Ishikawa (cell line): ENCODE data around the gene AGBL2.

Experiments used
- CEBPB ChIP-seq: IDR thresholded peaks from 2 replicates; pipeline ENCODE4 v1.6.1; 2012
- CREB1 ChIP-seq: IDR thresholded peaks from 2 replicates; pipeline ENCODE4 v1.6.1; 2012; ENCODE audit warnings: low read depth
- EGR1 ChIP-seq: IDR thresholded peaks from 2 replicates; pipeline ENCODE4 v1.6.1; 2012
- EP300 ChIP-seq: IDR thresholded peaks from 2 replicates; pipeline ENCODE4 v1.6.1; 2012; ENCODE audit warnings: borderline replicate concordance
- FOXM1 ChIP-seq: IDR thresholded peaks from 2 replicates; pipeline ENCODE4 v1.6.1; 2012; ENCODE audit warnings: low read depth, borderline replicate concordance
- MAX ChIP-seq: IDR thresholded peaks from 2 replicates; pipeline ENCODE4 v1.6.1; 2012
- NFIC ChIP-seq: IDR thresholded peaks from 2 replicates; pipeline ENCODE4 v1.6.1; 2012
- RAD21 ChIP-seq: IDR thresholded peaks from 2 replicates; pipeline ENCODE4 v1.6.1; 2012; ENCODE audit warnings: low read depth
- REST ChIP-seq: IDR thresholded peaks from 2 replicates; pipeline ENCODE4 v1.6.1; 2012; ENCODE audit warnings: low read depth, mild to moderate bottlenecking
- TAF1 ChIP-seq: IDR thresholded peaks from 2 replicates; pipeline ENCODE4 v1.6.1; 2012; ENCODE audit warnings: low read depth, mild to moderate bottlenecking
- TCF12 ChIP-seq: IDR thresholded peaks from 2 replicates; pipeline ENCODE4 v1.6.1; 2012; ENCODE audit warnings: low read depth
- TEAD4 ChIP-seq: IDR thresholded peaks from 2 replicates; pipeline ENCODE4 v1.6.1; 2012
- YY1 ChIP-seq: IDR thresholded peaks from 2 replicates; pipeline ENCODE4 v1.6.1; 2012; ENCODE audit warnings: low read depth
- ZBTB7A ChIP-seq: IDR thresholded peaks from 2 replicates; pipeline ENCODE4 v1.6.1; 2012; ENCODE audit warnings: low read depth
- TF ChIP-seq, protein P1 (sequence below): IDR thresholded peaks from 2 replicates; pipeline ENCODE4 v1.6.1; 2012

AGBL2 gene

GRCh38 chr11:47651818-47652469 lies 63.2 kb downstream of the AGBL2 start:
- TF ChIP-seq EGR1: no peak
- TF ChIP-seq, protein P1, sequence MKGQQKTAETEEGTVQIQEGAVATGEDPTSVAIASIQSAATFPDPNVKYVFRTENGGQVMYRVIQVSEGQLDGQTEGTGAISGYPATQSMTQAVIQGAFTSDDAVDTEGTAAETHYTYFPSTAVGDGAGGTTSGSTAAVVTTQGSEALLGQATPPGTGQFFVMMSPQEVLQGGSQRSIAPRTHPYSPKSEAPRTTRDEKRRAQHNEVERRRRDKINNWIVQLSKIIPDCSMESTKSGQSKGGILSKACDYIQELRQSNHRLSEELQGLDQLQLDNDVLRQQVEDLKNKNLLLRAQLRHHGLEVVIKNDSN: 0 out of 2 replicates have a peak, but pooled peaks have one; percentile 11

DNA sequence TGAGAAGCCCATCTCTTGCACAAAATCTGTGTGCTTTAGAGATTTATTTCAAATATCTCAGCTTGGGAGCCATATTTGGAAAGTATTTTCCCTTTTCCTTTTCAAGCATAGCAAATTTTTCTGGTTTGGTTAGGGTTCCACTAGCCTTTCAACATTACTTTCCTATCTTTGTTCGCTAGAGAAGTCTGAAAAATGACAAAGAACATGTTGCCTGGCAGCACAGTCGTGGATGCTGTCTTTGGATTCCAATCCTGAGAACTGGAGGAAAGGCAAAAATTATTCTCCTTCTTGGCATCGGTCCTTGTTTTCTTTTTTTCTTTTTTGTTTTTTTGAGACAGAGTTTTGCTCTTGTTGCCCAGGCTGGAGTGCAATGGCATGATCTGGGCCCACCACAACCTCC lies 65.9 kb downstream of the AGBL2 start:
- no peak for TF ChIP-seq EGR1
- TF ChIP-seq CEBPB: no peak
- no peak for TF ChIP-seq MAX
- TF ChIP-seq TAF1: no peak
- no peak for TF ChIP-seq YY1
- TF ChIP-seq, protein P1: no peak
- no peak for TF ChIP-seq EP300
- no peak for TF ChIP-seq RAD21
- no peak for TF ChIP-seq TCF12
- no peak for TF ChIP-seq FOXM1
- no peak for TF ChIP-seq CREB1
- no peak for TF ChIP-seq NFIC
- TF ChIP-seq ZBTB7A: no peak
- no peak for TF ChIP-seq TEAD4
- no peak for TF ChIP-seq REST

DNA sequence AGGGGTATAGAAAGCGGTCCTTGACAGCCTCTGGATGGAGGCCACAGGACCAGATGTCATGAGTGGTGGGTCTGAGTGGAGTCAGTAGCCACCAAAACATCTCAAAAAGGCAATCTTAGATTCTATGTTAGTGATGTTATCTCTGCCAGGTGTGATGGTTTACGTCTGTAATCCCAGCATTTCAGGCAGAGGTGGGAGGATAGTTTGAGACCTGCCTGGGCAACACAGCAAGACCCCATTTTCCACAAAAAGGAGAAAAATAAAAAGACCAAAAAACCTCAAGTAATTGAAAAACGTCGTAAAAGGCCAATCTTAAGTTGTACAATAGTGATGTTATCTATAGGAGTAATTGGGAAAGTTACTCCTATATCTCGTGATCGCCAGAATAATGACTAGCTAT lies 69.2 kb downstream of the AGBL2 start:
- TF ChIP-seq REST (no peak), RAD21 (no peak), MAX (no peak), FOXM1 (no peak), EGR1 (no peak), CEBPB (no peak), ZBTB7A (no peak), YY1 (no peak), TEAD4 (no peak), TCF12 (no peak), NFIC (no peak), EP300 (no peak), CREB1 (no peak), TAF1 (no peak)
- TF ChIP-seq, protein P1: no peak

DNA sequence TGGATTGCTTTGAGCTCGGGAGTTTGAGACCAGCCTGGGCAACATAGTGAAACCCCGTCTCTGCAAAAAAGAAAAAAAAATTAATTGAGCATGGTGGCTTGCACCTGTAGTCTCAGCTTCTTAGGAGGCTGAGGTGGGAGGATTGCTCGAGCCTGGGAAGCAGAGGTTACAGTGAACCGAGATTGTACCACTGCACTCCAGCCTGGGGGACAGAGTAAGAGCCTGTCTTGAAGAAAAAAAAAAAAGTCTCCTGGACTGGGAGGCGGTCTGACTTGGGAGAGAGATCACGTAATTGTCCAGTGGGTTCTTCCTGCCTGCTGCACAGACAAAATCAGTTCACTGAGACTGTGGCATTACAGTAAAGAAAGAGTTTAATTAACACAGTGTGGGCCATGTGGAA lies 69.7 kb downstream of the AGBL2 start:
- TF ChIP-seq, protein P1: no peak
- TF ChIP-seq NFIC (no peak), TAF1 (no peak), EGR1 (no peak), EP300 (no peak), TEAD4 (no peak), ZBTB7A (no peak), YY1 (no peak), TCF12 (no peak), RAD21 (no peak), MAX (no peak), CREB1 (no peak), REST (no peak), CEBPB (no peak), FOXM1 (no peak)
